ENCODE data around the gene CER1. TPM values are rescaled to one million over a fixed set of nuclear protein-coding genes. Genes with fewer than 3 reads are reported as not detected.

Gene CER1
- total and polyA plus RNA-seq, 12 donors = 0.39 TPM; not detected in 11

- Histone ChIP-seq H3K9me3 (replicated peaks in 1 of 3) (no peaks in the 10 kb centered on the region), H3K4me1 (replicated peaks in 1 of 2) (no peaks in the 10 kb centered on the region), H3K27ac (no peak overlapping the region), H3K36me3 (replicated peaks in 1 of 2) (no peaks in the 10 kb centered on the region), H3K4me3 (no peak overlapping the region), H3K27me3 (no peaks in the 10 kb centered on the region)
- intact Hi-C loops (cut with DNase I) = no loop called here
- WGBS, 4 donors = 92 to 98% (median 96%) methylated on average over 1 of the region's 1 CpG
- no peak for DNase-seq
- no peak for TF ChIP-seq POLR2A (IDR thresholded peaks at IDR 0.05)
- TF ChIP-seq, protein P1, sequence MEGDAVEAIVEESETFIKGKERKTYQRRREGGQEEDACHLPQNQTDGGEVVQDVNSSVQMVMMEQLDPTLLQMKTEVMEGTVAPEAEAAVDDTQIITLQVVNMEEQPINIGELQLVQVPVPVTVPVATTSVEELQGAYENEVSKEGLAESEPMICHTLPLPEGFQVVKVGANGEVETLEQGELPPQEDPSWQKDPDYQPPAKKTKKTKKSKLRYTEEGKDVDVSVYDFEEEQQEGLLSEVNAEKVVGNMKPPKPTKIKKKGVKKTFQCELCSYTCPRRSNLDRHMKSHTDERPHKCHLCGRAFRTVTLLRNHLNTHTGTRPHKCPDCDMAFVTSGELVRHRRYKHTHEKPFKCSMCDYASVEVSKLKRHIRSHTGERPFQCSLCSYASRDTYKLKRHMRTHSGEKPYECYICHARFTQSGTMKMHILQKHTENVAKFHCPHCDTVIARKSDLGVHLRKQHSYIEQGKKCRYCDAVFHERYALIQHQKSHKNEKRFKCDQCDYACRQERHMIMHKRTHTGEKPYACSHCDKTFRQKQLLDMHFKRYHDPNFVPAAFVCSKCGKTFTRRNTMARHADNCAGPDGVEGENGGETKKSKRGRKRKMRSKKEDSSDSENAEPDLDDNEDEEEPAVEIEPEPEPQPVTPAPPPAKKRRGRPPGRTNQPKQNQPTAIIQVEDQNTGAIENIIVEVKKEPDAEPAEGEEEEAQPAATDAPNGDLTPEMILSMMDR (IDR thresholded peaks at IDR 0.05) = no peak
Observed at GRCh38 chr9:14744768-14745167, 22.2 kb upstream of the CER1 start.

DNA sequence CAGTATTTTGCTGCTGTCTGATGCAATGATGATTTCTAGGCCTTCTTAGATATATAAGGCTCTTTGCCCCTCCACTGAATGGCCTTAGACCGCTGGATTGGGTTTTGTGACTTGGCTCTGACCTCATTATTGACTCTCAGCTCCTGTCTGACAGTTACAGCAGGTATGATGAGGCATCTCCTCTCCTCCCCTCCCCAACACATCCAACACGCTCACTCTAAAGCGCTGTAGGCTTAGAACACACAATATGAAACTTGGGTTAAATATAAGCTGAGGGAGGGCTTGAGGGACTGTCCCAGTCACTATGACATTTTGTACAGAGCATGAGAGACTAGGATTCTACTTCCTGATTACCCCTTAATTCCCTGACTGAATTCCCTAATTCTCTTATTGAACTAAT, 18.8 kb upstream of the CER1 start:
- no peaks in the 10 kb centered on the region for H3K9me3 ChIP-seq (replicated peaks in 1 of 3)
- TF ChIP-seq, protein P1 (IDR thresholded peaks at IDR 0.05) = no peak
- no peak for TF ChIP-seq POLR2A (IDR thresholded peaks at IDR 0.05)
- no peaks in the 10 kb centered on the region for H3K4me1 ChIP-seq (replicated peaks in 1 of 2)
- no peaks in the 10 kb centered on the region for H3K27me3 ChIP-seq
- 81 to 94% (median 93%) methylated on average over 3 of the region's 3 CpGs for WGBS, 4 donors
- no peak overlapping the region for H3K4me3 ChIP-seq
- intact Hi-C loops (cut with DNase I) = no loop called here
- no peaks in the 10 kb centered on the region for H3K36me3 ChIP-seq (replicated peaks in 1 of 2)
- DNase-seq = no peak
- H3K27ac ChIP-seq = no peak overlapping the region

GRCh38 chr9:14733133-14733532, 10.6 kb upstream of the CER1 start:
- Histone ChIP-seq H3K36me3 (replicated peaks in 1 of 2) (no peaks in the 10 kb centered on the region), H3K27me3 (no peaks in the 10 kb centered on the region), H3K4me3 (no peak overlapping the region), H3K4me1 (replicated peaks in 1 of 2) (no peaks in the 10 kb centered on the region), H3K9me3 (replicated peaks in 1 of 3) (no peaks in the 10 kb centered on the region), H3K27ac (no peak overlapping the region)
- intact Hi-C loops (cut with DNase I) = no loop called here
- 79 to 83% (median 80%) methylated on average over 5 of the region's 5 CpGs for WGBS, 4 donors
- DNase-seq = no peak
- TF ChIP-seq, protein P1 (IDR thresholded peaks at IDR 0.05) = no peak
- TF ChIP-seq POLR2A (IDR thresholded peaks at IDR 0.05) = no peak

GRCh38 chr9:14731294-14731981, 8.9 kb upstream of the CER1 start:
- intact Hi-C loops (cut with DNase I) = no loop called here
- 86 to 100% (median 95%) methylated on average over 1 of the region's 1 CpG for WGBS, 4 donors
- TF ChIP-seq, protein P1 (IDR thresholded peaks at IDR 0.05) = no peak
- TF ChIP-seq POLR2A (IDR thresholded peaks at IDR 0.05) = no peak
- Histone ChIP-seq H3K4me1 (replicated peaks in 1 of 2) (no peaks in the 10 kb centered on the region), H3K27me3 (no peaks in the 10 kb centered on the region), H3K4me3 (no peak overlapping the region), H3K36me3 (replicated peaks in 1 of 2) (no peaks in the 10 kb centered on the region), H3K9me3 (replicated peaks in 1 of 3) (no peaks in the 10 kb centered on the region), H3K27ac (no peak overlapping the region)
- DNase-seq = no peak
